ENCODE data around the gene ERBB2. TPM values are rescaled to one million over a fixed set of nuclear protein-coding genes. Genes with fewer than 3 reads are reported as not detected.
A peak's percentile ranks its signal among the peaks of the same experiment; 100 is the strongest.

Gene ERBB2
- polyA plus RNA-seq (2012; ENCODE audit: insufficient read depth, insufficient read length) = 1.7 TPM

DNA sequence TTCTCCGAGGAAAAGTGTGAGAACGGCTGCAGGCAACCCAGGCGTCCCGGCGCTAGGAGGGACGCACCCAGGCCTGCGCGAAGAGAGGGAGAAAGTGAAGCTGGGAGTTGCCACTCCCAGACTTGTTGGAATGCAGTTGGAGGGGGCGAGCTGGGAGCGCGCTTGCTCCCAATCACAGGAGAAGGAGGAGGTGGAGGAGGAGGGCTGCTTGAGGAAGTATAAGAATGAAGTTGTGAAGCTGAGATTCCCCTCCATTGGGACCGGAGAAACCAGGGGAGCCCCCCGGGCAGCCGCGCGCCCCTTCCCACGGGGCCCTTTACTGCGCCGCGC is at the start of gene ERBB2:
TSS of gene ERBB2 (plus strand) at position 247 of the 330 bp plus-strand sequence. CDS start 175 bp downstream, outside the sequence.
- no peak within 1 kb of the TSS for H3K4me3 ChIP-seq (ENCODE audit: low read length)
- no peak for DNase-seq (ENCODE audit: low read depth, low spot score)

DNA sequence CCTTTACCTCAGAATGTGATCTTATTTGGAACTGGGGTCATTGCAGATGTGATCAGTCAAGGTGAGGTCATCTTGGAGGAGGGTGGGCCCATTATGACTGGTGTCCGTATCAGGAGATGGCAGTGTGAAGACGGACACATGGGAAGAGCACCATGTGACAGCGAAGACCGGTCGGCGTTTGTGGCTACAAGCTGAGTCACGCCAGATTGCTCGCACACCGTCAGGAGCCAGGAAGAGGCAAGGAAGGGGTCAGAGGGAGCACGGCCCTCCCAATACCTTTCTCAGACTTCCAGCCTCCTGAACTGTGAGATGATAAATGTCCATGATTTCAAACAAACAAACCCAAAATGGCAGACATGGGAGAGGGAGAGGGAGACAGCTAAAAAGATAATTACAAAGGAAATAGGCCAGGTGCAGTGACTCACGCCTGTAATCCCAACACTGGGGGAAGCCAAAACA is 49.7 kb upstream of the ERBB2 start:
- H3K4me3 ChIP-seq (ENCODE audit: low read length) = no peak overlapping the region

DNA sequence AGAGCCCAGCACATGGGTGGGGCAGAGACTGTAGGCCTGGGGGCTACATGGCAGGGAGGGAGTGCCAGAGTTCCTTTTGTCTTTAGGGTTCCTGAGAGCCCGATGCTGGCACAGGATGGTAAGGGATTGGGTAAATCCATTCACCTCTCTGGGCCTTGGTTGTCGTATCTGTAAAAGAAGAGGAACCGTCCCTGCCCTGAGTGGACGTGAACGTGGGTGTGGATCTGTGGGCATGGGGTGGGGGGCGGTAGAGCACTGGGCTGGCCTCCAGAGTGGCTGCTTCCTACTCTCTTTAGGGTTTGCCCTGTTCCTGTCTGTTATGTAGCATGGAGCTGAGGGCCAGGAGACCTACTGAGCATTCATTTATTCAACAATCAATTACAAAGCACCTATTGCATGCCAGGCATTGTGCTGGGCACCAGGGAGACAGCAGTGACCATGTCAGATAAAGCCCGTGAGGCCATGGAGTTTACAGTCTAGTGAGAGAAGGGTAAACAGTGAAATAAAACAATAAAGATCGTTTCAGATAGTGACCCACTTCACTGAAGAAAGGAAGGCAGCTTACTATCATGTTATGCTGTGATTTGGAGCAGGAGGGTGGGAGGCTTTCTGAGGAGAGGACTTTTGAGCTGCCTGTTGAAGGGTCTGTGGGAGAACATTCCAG is 47.8 kb upstream of the ERBB2 start:
- no peak overlapping the region for H3K4me3 ChIP-seq (ENCODE audit: low read length)
- DNase-seq (ENCODE audit: low read depth, low spot score) = no peak

More for the DNA sequence above, 49.7 kb upstream of the ERBB2 start:
- no peak for DNase-seq (ENCODE audit: low read depth, low spot score)

GRCh38 chr17:39652587-39653315 is 47.1 kb upstream of the ERBB2 start:
- DNase-seq (ENCODE audit: low read depth, low spot score) = no peak
- no peak overlapping the region for H3K4me3 ChIP-seq (ENCODE audit: low read length)

DNA sequence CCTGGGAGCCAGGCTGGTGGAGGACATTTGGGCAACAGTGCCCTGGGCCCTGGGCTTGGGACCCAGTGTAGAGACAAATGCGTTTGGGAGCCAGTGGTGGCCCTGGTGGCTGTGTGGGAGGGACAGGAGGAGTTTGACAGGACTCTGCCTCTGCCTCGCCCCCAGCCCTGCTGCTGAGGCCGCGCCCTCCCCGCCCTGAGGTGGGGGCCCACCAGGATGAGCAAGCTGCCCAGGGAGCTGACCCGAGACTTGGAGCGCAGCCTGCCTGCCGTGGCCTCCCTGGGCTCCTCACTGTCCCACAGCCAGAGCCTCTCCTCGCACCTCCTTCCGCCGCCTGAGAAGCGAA is 46.6 kb upstream of the ERBB2 start:
- no peak for DNase-seq (ENCODE audit: low read depth, low spot score)

DNA sequence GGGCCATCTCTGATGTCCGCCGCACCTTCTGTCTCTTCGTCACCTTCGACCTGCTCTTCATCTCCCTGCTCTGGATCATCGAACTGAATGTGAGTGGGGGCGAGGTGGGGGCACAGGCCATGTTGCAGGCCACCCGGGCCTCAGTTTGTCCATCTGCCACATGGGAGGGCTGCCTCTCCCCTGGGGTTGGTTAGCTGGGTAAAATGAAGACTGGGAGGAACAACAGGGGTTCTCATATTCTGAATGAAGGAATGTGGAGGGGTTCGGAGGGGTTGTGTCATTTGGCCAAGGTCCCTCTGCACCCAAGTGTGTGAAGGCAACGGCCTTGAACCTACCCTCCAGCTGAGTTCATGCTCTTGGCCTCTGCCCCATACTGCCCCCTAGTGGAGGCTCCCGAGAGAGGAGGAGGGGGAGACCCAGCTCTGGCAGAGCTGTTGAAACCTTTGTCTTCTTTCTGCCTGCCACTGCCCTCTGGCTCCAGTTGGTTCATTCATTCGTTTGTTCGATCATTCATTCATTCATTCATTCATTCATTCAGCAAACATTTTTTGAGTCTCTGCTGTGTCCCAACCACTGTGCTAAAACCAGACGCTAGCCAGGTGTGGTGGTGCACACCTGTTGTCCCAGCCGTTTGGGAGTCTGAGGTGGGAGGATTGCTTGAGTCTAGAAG is 46.1 kb upstream of the ERBB2 start:
- DNase-seq (ENCODE audit: low read depth, low spot score) = peak; percentile 49
- no peak overlapping the region for H3K4me3 ChIP-seq (ENCODE audit: low read length)

More for the DNA sequence above, 46.6 kb upstream of the ERBB2 start:
- H3K4me3 ChIP-seq (ENCODE audit: low read length) = no peak overlapping the region

DNA sequence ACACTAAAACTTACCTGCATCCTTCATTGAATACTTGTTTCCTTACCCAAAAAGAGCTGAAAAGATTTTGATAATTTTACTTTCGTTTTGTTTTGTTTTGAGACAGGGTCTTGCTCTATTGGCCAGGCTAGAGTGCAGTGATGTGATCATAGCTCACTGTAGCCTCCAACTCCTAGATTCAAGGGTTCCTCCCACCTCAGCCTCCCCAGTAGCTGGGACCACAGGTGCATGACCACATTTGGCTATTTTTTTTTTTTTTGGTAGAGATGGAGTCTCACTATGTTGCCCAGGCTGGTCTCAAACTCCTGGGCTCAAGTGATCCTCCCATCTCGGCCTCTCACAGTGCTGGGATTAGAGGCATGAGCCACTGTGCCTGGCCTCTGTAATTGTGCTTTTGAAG is 44.8 kb upstream of the ERBB2 start:
- DNase-seq (ENCODE audit: low read depth, low spot score) = no peak
- no peak overlapping the region for H3K4me3 ChIP-seq (ENCODE audit: low read length)

DNA sequence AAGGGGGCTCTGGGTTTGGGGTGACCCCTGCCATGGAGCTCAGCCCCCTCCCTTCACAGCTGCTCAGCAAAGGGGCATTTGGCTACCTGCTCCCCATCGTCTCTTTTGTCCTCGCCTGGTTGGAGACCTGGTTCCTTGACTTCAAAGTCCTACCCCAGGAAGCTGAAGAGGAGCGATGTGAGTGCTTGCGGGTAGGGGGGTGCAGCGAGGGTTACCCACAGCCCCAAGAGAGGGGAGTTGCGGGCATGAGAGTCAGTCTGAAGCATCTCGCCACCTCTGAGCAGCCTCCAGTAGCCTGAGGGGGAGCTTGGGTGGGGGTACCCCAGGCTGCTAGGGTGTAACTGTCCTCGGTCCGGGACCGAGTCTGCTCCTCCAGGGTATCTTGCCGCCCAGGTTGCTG is 41.5 kb upstream of the ERBB2 start:
- H3K4me3 ChIP-seq (ENCODE audit: low read length) = no peak overlapping the region
- DNase-seq (ENCODE audit: low read depth, low spot score) = no peak

- DNase-seq (ENCODE audit: low read depth, low spot score) = no peak
Observed at GRCh38 chr17:39658760-39659159, 41.1 kb upstream of the ERBB2 start.

DNA sequence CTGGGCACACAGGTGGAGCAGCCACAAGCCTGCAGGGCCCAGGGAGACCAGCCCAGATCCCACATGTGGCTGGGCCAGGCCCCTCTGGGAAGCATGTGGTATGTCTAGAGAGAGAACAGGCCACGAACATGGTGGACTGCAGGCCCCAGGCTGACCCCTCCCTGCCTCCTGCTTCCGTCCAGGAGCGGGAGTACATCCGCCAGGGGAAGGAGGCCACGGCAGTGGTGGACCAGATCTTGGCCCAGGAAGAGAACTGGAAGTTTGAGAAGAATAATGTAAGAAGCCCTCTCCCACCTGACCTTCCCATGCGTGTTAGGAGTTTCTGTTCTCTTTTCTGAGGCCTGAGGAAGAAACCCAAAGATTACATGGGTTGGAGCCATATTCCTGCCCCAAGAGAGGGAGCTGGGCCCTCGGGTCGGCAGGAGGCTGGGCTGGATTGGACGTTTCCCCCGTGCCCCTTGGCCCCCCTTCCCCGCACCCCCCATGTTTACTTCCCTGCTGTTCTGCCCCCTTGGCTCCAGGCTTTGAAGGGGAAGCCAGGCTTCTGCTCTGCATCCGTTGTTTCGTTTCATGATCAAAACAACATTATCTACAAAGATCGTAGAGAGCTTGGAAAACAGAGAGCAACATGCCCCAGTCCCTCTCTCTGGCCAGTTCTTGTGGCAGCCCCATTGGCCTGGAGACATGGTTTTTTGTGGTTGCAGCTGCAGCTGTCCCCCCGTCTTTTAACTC is 40.4 kb upstream of the ERBB2 start:
- no peak overlapping the region for H3K4me3 ChIP-seq (ENCODE audit: low read length)
- DNase-seq (ENCODE audit: low read depth, low spot score) = no peak

More at GRCh38 chr17:39658760-39659159, 41.1 kb upstream of the ERBB2 start:
- H3K4me3 ChIP-seq (ENCODE audit: low read length) = no peak overlapping the region

DNA sequence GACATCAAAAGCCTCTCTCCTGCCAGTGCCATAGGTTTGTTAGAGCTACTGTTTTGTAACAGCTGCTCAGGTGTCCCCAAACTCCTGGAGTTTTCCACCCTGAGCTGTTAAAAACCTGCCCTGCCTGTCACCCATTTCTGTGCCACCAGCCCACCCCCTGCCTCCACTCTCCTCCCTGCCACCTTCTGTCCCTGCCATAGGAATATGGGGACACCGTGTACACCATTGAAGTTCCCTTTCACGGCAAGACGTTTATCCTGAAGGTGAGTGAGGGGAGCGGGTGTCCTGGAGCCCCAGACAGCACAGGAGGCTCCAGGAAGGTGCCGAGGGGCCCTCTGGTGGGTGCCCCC is 39.9 kb upstream of the ERBB2 start:
- no peak overlapping the region for H3K4me3 ChIP-seq (ENCODE audit: low read length)

GRCh38 chr17:39660397-39661385 is 39.2 kb upstream of the ERBB2 start:
- DNase-seq (ENCODE audit: low read depth, low spot score) = no peak

More for the DNA sequence above, 39.9 kb upstream of the ERBB2 start:
- DNase-seq (ENCODE audit: low read depth, low spot score) = no peak

DNA sequence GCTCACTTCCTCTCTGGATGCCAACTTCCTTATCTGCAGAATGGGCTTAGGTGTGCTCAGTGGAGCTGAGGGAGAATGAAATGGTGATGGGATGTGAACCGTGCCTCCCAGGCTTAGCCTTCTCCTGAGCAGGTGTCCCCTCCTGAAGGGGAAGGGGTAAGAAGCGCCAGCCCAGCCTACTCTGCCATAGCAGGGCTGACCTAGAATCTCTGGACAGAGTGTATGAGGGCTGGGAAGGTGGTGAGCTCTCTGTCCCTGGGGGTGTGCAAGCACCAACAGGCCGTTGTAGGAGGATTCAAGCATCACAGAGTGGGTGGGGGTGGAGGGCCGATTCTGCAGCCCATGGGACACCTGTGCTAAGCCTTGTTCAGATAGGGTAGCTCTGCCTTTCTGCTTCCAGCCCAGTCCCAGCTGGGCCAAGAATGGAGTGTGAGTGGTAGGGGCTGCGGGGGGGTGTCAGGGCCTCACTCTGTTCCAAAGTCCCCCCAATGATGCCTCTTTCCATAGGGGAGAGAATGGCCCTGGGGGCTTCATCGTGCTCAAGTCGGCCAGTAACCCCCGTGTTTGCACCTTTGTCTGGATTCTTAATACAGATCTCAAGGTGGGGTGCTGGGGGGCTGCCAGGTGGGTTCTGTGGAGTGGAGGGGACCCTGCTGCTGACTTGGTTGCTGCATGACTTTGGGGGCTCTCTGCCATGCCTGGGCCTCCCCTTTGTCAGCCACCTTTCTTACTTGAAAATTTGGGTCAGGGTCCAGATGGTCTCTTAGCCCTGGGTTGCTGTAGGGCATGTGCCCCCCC is 37.9 kb upstream of the ERBB2 start:
- no peak overlapping the region for H3K4me3 ChIP-seq (ENCODE audit: low read length)

More at GRCh38 chr17:39660397-39661385, 39.2 kb upstream of the ERBB2 start:
- H3K4me3 ChIP-seq (ENCODE audit: low read length) = no peak overlapping the region

GRCh38 chr17:39662551-39663339 is 37.1 kb upstream of the ERBB2 start:
- no peak overlapping the region for H3K4me3 ChIP-seq (ENCODE audit: low read length)
- DNase-seq (ENCODE audit: low read depth, low spot score) = no peak

More for the DNA sequence above, 37.9 kb upstream of the ERBB2 start:
- DNase-seq (ENCODE audit: low read depth, low spot score) = no peak

- H3K4me3 ChIP-seq (ENCODE audit: low read length) = no peak overlapping the region
Observed at GRCh38 chr17:39663340-39663687, 36.5 kb upstream of the ERBB2 start.

GRCh38 chr17:39663688-39664580 is 35.9 kb upstream of the ERBB2 start:
- no peak overlapping the region for H3K4me3 ChIP-seq (ENCODE audit: low read length)
- DNase-seq (ENCODE audit: low read depth, low spot score) = no peak

More at GRCh38 chr17:39663340-39663687, 36.5 kb upstream of the ERBB2 start:
- DNase-seq (ENCODE audit: low read depth, low spot score) = no peak
